Adrenal gland (tissue), 19 donors: ENCODE measurements around the gene KAZN. TPM values are rescaled to one million over a fixed set of nuclear protein-coding genes. Genes with fewer than 3 reads are reported as not detected.

Source experiments
- DNase-seq, 7 donors: peaks; one replicate each; pipeline ENCODE4 v3.0.0-alpha.2; 2019 to 2020
- H3K27ac ChIP-seq, 5 donors: fragments of 200-600 bp; sonication (generic) in 4 of 5; 1 replicate in 3 of 5; 2 replicates in 2 of 5; pipeline versions ENCODE4 v1.5.1 to v1.8.0; 2016 to 2020; ENCODE audit warnings: mild to moderate bottlenecking in 1 of 5
- H3K27me3 ChIP-seq: fragments of 200-600 bp; 2 replicates; pipeline ENCODE4 v1.8.0; 2021
- H3K36me3 ChIP-seq, 2 donors: fragments of 200-600 bp; replicated peaks in 1 of 2; 1 replicate in 1 of 2; 2 replicates in 1 of 2; pipeline versions ENCODE4 v1.5.1 to v1.8.0; 2018 to 2022
- H3K4me1 ChIP-seq, 2 donors: fragments of 200-600 bp; replicated peaks in 1 of 2; 1 replicate in 1 of 2; 2 replicates in 1 of 2; pipeline versions ENCODE4 v1.5.1 to v1.8.0; 2018 to 2021
- H3K4me3 ChIP-seq, 4 donors: fragments of 200-600 bp; sonication (generic) in 3 of 4; one replicate each; pipeline ENCODE4 v1.5.1; 2016 to 2018
- H3K9me3 ChIP-seq, 3 donors: fragments of 200-600 bp; sonication (generic) in 1 of 3; replicated peaks in 1 of 3; 1 replicate in 2 of 3; 2 replicates in 1 of 3; pipeline versions ENCODE4 v1.5.1 to v1.8.0; 2016 to 2021
- POLR2A ChIP-seq, 2 donors: fragments of 450-650 bp; IDR thresholded peaks; one replicate each; pipeline ENCODE4 v1.6.1; 2017; ENCODE audit warnings: antibody characterized with exemption in 2 of 2, mild to moderate bottlenecking in 2 of 2, moderate library complexity in 1 of 2
- WGBS, 4 donors: extraction: QIAGEN DNeasy Blood & Tissue Kit in 2 of 4; methylation state at CpG; one replicate each; pipeline versions ENCODE4 v1.1.5 to v1.1.7; 2013 to 2017; 5-methylcytosine and 5-hydroxymethylcytosine counted together
- intact Hi-C, 2 donors: fragments of 100-400 bp; cut with DNase I; formaldehyde crosslinking; loops; one replicate each; pipeline versions ENCODE4 v1.14.1 to v1.15.0; 2022 to 2023
- long read RNA-seq, 10 donors: library from polyadenylated mRNA in 3 of 10; unstranded in 2 of 10; stranded (forward) in 1 of 10; transcript quantifications; one replicate each; pipeline ENCODE4 v2.0.0 and lab custom pipeline, GENCODE V29; 2021 to 2026
- polyA plus RNA-seq, 3 donors: library from polyadenylated mRNA; stranded (reverse); fragments of 200-250 nt in 2 of 3; fragments of 350-450 nt in 1 of 3; fragmentation: Illumina TruSeq in 1 of 3; extraction: RNeasy Lipid Tissue Mini Kit (QIAGEN cat#74804) in 1 of 3; gene quantifications; one replicate each; pipeline ENCODE4 v1.2.3, GENCODE V29; 2013 to 2014
- total RNA-seq, 9 donors: library from RNA; depleted of rRNA in 4 of 9; stranded (reverse); fragments of >200 nt in 4 of 9; fragments of 120-200 nt in 1 of 9; fragmentation: NEBNext Ultra II Directional in 1 of 9; extraction: Animal tissue kit (Norgen Biotek cat#: 25700) in 1 of 9; gene quantifications; one replicate each; pipeline versions ENCODE4 v1.1.0 to v1.2.4, GENCODE V29; 2013 to 2023
- TF ChIP-seq, protein P1 (sequence below), 6 experiments: fragments of 450-650 bp in 4 of 6; fragments of 200-600 bp in 2 of 6; sonication (generic) in 1 of 6; IDR thresholded peaks; 1 replicate in 5 of 6; 2 replicates in 1 of 6; pipeline versions ENCODE4 v1.5.1 to v1.8.0; 2016 to 2021; ENCODE audit warnings: antibody characterized with exemption in 6 of 6, mild to moderate bottlenecking in 2 of 6, moderate library complexity in 1 of 6
- donor health status: healthy with polysubstance abuse.
- donor health status: Bipolar disorder and iron deficiency.
- donor health status: DM: yes; HTN: yes; CAD: no.
- donor health status: DM: no; HTN: no; CAD: no.
- donor health status: DM: no; HTN: no; CAD: no.
- donor health status: DM: yes; HTN: yes; CAD: no.

The KAZN gene
- 10 to 100 TPM in 8 of 9 donors, 1 to 10 TPM in 1; 7.5 to 45.9 (median 29.8) TPM for total RNA-seq
- 10 to 100 TPM in 1 of 3 donors, 1 to 10 TPM in 2; 5.9 to 63.4 (median 7.8) TPM for polyA plus RNA-seq
- long read RNA-seq, donor 1, transcript KAZN-201 (8 exons, 3,838 nt) = major isoform, 5 of 5 reads
- long read RNA-seq, donor 1, partial matches to known transcripts = 0 of 5 reads
- long read RNA-seq, donor 1, other reads (novel, unspliced or antisense) = 0 of 5 reads
- long read RNA-seq, donor 2, partial matches to known transcripts = 0 of 4 reads
- long read RNA-seq, donor 2, other reads (novel, unspliced or antisense) = 0 of 4 reads
- long read RNA-seq, donor 3 = 0 reads
- long read RNA-seq, donor 4, transcript KAZN-205 (8 exons, 3,643 nt) = major isoform, 5 of 8 reads
- long read RNA-seq, donor 4, partial matches to known transcripts = 0 of 8 reads
- long read RNA-seq, donor 4, other reads (novel, unspliced or antisense) = 3 of 8 reads
- long read RNA-seq, donor 5, transcript KAZN-201 (8 exons, 3,838 nt) = major isoform, 34 of 51 reads
- long read RNA-seq, donor 5, partial matches to known transcripts = 3 of 51 reads
- long read RNA-seq, donor 5, other reads (novel, unspliced or antisense) = 12 of 51 reads
- long read RNA-seq, donor 6, partial matches to known transcripts = 1 of 14 reads
- long read RNA-seq, donor 6, other reads (novel, unspliced or antisense) = 7 of 14 reads
- long read RNA-seq, donor 7, partial matches to known transcripts = 7 of 8 reads
- long read RNA-seq, donor 7, other reads (novel, unspliced or antisense) = 0 of 8 reads
- long read RNA-seq, donor 8, transcript KAZN-201 (8 exons, 3,838 nt) = major isoform, 13 of 13 reads
- long read RNA-seq, donor 8, partial matches to known transcripts = 0 of 13 reads
- long read RNA-seq, donor 8, other reads (novel, unspliced or antisense) = 0 of 13 reads
- long read RNA-seq, donor 9, partial matches to known transcripts = 0 of 2 reads
- long read RNA-seq, donor 9, other reads (novel, unspliced or antisense) = 0 of 2 reads
- long read RNA-seq, donor 10, partial matches to known transcripts = 0 of 3 reads
- long read RNA-seq, donor 10, other reads (novel, unspliced or antisense) = 0 of 3 reads

DNA sequence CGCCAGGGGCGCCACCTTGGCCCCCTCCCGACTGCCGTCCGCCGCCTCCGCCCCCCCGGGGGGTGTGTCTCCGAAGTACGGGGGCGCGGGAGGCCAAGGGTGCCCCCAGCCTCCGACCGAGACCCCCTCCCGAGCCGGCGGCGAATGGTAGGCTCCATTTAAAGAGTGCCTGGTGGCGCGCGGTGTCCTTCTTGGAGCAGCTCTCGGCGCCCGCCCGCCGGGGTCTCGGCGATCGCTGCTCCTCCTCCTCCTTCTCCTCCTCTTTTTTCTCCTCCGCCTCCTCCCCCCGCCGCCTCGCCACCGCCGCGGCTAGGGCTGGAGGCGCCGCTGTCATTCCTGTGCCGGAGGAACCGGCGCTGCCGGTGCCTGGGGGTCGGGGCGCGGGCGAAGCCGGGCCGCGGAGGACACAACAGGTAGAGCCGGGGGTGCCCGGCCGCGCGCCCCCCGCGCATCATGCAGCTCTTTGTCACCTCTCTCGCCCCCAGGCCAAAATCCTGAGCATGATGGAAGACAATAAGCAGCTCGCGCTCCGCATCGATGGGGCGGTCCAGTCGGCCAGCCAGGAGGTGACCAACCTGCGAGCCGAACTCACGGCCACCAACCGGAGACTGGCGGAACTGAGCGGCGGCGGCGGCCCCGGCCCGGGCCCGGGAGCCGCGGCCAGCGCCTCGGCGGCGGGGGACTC lies at the start of gene KAZN:
TSS of gene KAZN (plus strand) at position 188 of the 685 bp plus-strand sequence.
- Histone ChIP-seq H3K4me3 (peak within 1 kb of the TSS in 2 of 4 donors; percentile 19 to 51), H3K36me3 (no peaks in the 10 kb centered on the region), H3K9me3 (no peaks in the 10 kb centered on the region), H3K4me1 (no peaks in the 10 kb centered on the region), H3K27me3 (peaks cover 25% of the 10 kb centered on the region), H3K27ac (peak within 1 kb of the TSS in 1 of 5 donors; percentile 40)
- TF ChIP-seq POLR2A (IDR thresholded peaks at IDR 0.05) = no peak
- TF ChIP-seq, protein P1, sequence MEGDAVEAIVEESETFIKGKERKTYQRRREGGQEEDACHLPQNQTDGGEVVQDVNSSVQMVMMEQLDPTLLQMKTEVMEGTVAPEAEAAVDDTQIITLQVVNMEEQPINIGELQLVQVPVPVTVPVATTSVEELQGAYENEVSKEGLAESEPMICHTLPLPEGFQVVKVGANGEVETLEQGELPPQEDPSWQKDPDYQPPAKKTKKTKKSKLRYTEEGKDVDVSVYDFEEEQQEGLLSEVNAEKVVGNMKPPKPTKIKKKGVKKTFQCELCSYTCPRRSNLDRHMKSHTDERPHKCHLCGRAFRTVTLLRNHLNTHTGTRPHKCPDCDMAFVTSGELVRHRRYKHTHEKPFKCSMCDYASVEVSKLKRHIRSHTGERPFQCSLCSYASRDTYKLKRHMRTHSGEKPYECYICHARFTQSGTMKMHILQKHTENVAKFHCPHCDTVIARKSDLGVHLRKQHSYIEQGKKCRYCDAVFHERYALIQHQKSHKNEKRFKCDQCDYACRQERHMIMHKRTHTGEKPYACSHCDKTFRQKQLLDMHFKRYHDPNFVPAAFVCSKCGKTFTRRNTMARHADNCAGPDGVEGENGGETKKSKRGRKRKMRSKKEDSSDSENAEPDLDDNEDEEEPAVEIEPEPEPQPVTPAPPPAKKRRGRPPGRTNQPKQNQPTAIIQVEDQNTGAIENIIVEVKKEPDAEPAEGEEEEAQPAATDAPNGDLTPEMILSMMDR (IDR thresholded peaks at IDR 0.05) = no peak
- DNase-seq = peak in 2 of 7 donors; percentile 15 to 17
- 0 to 1% (median 1%) methylated on average over 17 to 80 of the region's 81 CpGs; no CpG with 5 or more reads in 1 of the 4 donors for WGBS, 4 donors
- intact Hi-C loops = no loop called here

DNA sequence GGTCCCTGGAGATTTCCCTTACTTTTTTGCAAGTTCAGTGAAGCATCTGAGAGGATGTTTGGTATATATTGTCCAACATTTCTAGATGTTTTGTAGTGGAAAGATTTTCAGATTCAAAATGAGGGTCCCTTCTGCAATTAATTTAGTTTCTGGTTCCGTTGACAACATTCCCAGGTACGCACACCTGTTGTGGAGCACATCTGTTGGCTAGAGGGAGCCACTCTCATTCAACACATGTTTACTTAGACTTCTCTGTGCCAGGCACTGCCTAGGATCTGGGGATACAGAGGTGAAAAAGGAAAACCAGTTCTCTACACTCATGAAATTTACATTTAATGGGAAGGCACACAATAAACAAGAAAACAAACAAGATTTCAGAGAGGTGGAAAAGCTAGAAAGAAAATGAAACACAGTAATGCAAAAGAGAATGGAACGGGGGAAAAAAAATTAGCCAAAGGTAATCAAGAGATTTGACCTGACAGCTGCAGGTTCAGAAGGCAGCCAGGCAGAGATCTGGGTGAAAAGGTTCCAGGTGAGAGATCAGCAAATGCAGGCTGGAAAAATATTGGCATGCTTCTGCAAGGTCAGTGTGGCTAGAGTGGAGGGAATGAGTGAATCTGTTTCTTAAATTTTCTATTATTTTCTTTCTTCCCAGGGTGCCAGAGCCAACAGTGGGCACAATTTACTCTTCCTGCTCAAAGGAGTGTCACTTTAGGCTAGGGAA lies 48.4 kb upstream of the KAZN start:
- Histone ChIP-seq H3K27me3 (no peaks in the 10 kb centered on the region), H3K4me1 (no peaks in the 10 kb centered on the region), H3K27ac (no peak overlapping the region), H3K36me3 (no peaks in the 10 kb centered on the region), H3K9me3 (no peaks in the 10 kb centered on the region), H3K4me3 (no peak overlapping the region)
- WGBS, 4 donors = 82 to 89% (median 87%) methylated on average over 3 of the region's 3 CpGs
- TF ChIP-seq POLR2A (IDR thresholded peaks at IDR 0.05) = no peak
- TF ChIP-seq, protein P1 (IDR thresholded peaks at IDR 0.05) = no peak
- intact Hi-C loops = no loop called here
- DNase-seq = no peak

DNA sequence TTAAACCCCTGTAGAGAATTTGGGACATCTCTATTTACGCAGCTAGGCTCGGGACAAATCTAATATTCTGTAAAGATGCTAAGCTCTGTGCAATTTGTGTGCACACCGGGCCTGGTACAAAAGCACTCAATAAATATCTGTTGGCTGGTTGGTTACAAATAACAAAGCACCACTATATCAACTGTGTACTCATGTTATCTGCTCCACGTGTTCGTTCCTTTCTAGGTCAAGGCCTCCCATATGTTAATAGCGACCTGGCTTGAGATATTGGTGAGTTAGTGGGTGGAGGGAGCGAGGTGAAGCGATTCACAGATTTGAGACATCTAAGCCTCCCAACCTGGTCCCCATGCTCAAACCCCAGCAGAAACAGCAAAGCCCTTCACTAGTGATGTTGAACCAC lies 47.1 kb upstream of the KAZN start:
- no peak overlapping the region for H3K4me3 ChIP-seq
- TF ChIP-seq, protein P1 (IDR thresholded peaks at IDR 0.05) = no peak
- TF ChIP-seq POLR2A (IDR thresholded peaks at IDR 0.05) = no peak
- H3K27ac ChIP-seq = no peak overlapping the region
- no peaks in the 10 kb centered on the region for H3K4me1 ChIP-seq
- H3K36me3 ChIP-seq = no peaks in the 10 kb centered on the region
- H3K9me3 ChIP-seq = no peaks in the 10 kb centered on the region
- no peaks in the 10 kb centered on the region for H3K27me3 ChIP-seq
- no peak for DNase-seq
- intact Hi-C loops = no loop called here
- 65 to 76% (median 67%) methylated on average over 8 of the region's 8 CpGs for WGBS, 4 donors
